ENCODE results near the gene BTLA.
"Not testable (repeated sequence)": the region's sequence is repeated elsewhere in the genome, so short reads cannot be mapped to it uniquely, and the experiment has no call there.

Gene BTLA

DNA sequence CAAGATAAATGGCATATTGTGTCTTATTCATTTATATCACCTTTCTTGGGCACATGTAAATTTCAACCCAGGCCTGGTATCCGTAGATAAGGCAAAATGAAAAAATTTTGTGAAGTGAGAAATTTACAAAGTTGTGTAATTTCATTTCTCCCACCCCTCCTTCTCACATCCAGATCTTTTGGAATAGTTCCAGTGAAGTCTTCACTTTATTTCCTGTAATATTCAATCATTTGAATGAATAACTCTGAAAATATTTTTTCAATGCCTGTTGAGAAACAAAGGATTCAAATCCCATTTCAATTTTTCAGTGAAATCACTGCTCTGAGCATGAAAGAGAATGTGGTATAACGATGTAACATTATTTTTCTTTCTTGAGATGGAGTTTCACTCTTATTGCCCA lies 53.4 kb downstream of the BTLA start:
- DNase-seq (ENCODE audit: low read depth), result no peak

DNA sequence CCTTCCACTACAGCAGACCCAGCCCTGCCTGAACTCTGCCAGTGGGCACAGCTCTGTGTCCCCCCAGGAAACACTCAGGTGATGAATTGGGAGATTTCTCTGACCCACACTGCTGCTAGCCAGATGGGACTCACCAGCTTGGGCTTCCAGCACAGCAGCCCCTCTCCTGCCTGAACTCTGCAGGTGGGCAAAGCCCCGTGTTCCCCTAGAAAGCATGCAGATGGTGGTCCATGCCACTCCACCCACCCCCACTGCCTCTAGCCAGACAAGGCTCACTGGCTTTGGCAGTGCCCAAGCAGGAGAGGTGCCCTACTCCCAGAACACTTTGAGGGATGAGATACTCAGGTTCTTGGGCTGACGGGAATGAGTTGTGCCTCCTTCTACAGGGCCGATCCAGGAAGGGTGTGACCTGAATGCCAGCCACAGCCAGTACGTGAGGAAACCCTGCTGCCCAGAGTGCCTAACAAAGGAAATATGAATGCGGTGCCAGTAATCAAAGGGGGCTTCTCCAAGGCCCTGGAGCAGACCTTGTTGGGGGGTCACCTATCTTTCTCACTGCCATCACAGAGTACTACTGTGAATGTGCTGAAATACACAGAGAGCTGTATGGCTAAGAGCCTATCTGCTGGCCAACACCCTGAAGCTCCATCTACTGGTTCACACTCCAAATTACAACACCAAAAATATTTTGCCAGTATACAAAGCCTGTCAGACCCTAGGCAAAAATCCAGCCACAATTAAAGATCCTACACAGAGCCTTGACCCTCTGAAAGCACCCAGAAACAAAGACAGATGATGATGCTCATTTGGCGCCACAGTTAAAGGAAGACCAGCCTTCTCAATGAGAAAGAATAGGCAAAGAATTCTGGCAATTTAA lies 61.9 kb downstream of the BTLA start:
- DNase-seq (ENCODE audit: low read depth), result no peak

DNA sequence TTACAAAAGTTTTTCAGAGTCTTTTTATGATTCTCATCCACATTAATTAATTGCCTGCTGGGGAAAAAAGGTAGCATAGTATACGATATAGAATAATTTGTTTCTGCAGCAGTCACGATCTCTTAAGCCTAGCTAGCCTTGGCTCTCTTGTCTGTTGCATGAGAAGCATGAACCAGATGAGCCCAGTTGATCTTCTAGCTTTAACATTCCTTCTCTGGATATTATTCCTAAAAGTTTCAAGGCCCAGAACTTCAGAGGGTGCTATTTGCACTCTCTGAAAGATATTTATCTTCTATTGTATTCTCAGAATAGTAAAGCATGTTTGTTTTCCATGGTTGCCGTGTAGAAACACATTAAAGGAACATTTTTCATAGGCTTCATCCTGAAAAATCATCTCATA lies 69.3 kb downstream of the BTLA start:
- DNase-seq (ENCODE audit: low read depth), result no peak

DNA sequence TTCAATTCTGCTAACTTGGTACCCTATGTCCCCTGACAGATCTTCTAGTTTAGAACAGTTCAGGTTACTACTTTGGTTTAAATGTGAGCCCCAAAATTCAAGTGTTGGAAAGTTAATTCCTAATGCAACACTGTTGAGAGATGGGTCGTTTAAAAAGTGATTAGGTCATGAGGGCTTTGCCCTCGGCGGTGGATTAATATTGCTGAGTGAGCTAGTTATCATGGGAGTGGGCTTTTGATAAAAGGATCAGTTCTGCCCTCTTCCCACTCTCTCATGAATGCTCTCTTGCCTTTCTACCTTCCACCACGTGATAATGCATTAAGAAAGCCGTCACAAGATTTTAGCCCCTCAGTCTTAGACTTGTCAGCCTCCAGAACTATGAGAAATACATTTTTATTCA lies 72.1 kb downstream of the BTLA start:
- no peak for DNase-seq (ENCODE audit: low read depth)

DNA sequence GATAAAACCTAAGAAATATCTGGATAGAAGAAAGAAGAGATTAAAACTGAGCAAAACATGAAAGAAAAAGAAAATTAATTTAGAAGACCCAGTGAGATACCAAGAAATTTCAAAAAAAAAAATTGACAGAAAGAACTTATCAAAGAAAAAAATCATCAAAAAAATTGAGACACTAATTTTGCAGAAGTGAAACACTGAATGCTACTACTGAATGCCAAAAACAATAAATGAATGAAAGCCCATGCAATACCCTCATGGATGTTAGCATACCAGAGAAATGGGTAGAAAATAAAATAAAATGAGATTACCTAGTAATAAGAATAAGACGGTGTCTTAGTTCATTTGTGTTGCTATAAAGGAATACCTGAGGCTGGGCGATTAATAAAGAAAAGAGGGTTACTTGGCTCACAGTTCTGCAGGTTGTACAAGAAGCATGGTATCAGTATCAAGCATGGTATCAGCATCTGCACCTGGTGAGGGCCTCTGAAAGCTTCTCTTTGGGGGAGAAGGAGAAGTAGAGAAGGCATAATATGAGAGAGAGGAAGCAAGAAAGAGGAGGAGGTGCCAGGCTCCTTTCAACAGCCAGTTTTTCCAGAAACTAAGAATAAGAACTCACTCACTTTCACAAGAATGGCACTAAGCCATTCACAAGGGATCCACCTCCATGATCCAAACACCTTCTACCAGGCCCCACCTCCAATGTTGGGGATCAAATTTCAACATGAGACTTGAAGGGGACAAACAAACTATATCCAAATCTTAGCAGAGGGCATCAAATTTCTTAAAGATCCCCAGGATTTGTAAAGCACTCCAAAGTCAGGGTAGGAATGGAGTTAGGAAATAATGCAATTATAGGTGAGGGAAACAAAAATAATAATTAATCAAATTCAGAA lies 73.2 kb downstream of the BTLA start:
- no peak for DNase-seq (ENCODE audit: low read depth)

DNA sequence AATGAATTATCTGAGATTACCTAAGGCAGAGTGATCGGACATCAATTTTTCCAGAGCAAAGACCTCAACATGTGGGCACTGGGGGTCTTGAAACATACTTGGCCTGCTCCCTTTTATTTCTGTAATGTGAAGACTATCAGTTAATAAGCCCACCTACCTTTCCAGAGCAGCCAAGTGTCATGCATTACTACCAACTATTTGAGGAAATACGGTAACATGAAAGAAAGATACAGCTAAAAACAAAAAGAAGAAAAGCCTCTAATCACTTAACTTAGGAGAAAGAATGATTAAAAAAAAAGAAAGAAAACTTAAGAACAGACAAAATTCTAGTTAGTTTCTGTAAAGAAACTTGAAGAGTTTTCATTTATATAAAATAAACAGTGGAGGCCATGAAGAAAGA lies 73.9 kb downstream of the BTLA start:
- DNase-seq (ENCODE audit: low read depth), result no peak

DNA sequence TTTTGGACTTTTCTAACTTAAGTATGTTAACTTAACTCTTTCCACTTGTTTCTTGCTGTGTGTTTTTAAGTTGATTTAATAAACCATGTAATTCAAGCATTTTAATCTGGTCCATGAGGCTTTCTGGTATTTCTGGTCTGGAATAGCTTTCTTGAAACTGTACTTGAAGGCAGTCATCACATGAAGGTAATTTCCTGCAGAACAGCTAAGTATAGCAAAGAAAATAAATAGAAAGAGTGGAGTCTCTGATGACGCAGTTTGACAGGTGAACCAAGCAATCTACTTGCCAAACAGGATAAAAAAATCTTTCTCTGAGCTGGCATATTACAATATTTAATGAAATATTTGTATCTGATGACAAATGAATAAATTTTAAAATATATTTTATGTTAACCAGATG lies 74.9 kb downstream of the BTLA start:
- no peak for DNase-seq (ENCODE audit: low read depth)

DNA sequence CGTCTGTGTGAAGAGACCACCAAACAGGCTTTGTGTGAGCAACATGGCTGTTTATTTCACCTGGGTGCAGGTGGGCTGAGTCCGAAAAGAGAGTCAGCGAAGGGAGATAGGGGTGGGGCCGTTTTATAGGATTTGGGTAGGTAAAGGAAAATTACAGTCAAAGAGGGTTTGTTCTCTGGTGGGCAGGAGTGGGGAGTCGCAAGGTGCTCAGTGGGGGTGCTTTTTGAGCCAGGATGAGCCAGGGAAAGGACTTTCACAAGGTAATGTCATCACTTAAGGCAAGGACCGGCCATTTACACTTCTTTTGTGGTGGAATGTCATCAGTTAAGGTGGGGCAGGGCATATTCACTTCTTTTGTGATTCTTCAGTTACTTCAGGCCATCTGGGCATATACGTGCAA lies 76.4 kb downstream of the BTLA start:
- DNase-seq (ENCODE audit: low read depth), result not testable (repeated sequence)

DNA sequence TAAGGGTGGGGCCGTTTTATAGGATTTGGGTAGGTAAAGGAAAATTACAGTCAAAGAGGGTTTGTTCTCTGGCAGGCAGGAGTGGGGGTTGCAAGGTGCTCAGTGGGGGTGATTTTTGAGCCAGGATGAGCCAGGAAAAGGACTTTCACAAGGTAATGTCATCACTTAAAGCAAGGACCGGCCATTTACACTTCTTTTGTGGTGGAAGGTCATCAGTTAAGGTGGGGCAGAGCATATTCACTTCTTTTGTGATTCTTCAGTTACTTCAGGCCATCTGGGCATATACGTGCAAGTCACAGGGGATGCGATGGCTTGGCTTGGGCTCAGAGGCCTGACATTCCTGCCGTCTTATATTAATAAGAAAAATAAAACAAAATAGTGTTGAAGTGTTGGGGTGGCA lies 80.7 kb downstream of the BTLA start:
- DNase-seq (ENCODE audit: low read depth), result not testable (repeated sequence)

DNA sequence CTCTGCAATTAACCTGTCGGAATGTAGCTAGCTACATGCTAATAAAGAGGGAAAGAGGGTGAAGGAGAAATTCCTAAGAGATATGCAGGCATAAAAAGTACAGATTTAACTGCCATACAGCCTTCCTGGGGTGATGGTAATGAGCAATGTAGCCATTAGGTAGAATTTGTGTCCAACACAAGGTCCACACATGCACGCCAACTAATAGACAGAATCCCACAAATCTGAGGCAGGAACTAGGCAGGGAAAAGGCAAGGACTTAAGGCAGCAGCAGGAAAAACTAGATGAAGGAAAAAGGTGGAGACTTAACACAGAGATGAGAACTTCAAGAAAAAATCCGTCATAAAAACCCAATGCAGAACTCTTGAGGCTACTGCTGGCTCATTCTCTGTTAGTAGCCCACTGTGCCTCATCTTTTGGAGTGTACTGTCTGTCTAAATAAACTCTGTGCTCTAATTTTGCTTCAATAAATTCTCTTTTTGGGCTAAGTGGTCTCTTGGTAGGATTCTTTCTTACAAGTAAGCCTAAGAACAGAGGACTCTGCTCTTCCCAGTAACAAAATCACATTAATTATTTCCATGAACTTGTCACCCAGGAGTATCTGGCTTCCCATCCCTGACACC lies 81.5 kb downstream of the BTLA start:
- no peak for DNase-seq (ENCODE audit: low read depth)

DNA sequence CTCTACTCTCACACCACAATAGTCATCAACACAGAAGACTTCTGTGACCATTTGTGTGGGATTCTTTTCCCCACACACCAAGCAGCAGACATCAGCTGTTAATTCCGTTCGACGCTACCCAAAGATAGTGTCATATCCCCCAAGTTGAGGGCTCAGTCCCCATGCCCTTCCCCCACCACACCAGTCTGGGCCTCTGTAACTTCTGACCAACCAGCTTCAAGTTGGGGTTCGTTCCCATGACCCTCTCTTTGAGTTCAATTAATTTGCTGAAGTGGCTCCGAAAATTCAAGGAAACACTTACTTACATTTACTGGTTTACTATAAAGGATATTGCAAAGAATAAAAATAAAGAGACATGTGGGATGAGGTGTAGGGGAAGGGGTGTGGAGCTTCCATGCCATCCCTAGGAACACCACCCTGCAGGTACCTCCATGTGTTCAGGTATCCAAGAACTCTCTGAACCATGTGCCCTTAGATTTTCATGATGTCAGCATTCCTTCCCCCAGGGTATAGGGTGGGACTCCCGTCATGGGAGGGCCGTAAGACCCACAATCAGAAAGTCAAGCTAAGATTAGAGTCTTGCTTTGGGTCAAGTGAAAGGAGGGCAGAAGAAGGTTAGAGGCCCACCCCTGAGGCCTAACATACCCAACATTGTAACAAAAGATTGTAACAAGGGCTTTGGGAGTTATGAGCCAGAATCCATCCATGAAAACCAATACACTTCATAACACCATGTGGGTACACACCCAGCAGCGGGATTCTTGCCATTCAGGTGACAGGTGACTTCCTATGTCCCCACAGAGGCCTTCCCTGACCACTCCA lies 82.7 kb downstream of the BTLA start:
- no peak for DNase-seq (ENCODE audit: low read depth)

DNA sequence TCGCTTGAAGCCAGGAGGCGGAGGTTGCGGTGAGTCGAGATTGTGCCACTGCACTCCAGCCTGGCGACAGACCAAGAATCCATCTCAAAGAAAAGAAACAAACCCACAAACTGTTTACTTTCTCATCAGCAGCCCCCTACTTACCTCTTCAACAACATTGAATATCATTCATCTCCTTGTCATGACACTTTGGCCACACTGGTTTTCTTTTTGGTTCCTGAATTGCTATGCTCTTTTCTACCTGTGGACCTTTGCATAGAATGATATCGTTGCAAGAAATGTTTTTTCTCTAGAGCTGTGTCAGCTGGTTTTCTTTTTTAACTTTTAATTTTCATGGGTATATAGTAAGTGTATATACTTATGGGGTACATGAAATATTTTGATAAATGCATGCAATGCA lies 83.9 kb downstream of the BTLA start:
- DNase-seq (ENCODE audit: low read depth), result no peak

Data from activated T-helper 9 cell treated with anti-CD3 and anti-CD28 coated beads, Interleukin-2, amount 50 U/mL, for 16 hours (primary cell).